HG02973 (cell line): ENCODE measurements around the gene PLEKHA3.
"Not testable (repeated sequence)": the region's sequence is repeated elsewhere in the genome, so short reads cannot be mapped to it uniquely, and the experiment has no call there.

Experiments used
- ATAC-seq: cut with Tn5 transposase; IDR thresholded peaks from one replicate; pipeline ENCODE4 v1.9.1; 2021; ENCODE audit warnings: moderate library complexity; ENCODE audit not compliant: unreplicated experiment

Gene PLEKHA3

DNA sequence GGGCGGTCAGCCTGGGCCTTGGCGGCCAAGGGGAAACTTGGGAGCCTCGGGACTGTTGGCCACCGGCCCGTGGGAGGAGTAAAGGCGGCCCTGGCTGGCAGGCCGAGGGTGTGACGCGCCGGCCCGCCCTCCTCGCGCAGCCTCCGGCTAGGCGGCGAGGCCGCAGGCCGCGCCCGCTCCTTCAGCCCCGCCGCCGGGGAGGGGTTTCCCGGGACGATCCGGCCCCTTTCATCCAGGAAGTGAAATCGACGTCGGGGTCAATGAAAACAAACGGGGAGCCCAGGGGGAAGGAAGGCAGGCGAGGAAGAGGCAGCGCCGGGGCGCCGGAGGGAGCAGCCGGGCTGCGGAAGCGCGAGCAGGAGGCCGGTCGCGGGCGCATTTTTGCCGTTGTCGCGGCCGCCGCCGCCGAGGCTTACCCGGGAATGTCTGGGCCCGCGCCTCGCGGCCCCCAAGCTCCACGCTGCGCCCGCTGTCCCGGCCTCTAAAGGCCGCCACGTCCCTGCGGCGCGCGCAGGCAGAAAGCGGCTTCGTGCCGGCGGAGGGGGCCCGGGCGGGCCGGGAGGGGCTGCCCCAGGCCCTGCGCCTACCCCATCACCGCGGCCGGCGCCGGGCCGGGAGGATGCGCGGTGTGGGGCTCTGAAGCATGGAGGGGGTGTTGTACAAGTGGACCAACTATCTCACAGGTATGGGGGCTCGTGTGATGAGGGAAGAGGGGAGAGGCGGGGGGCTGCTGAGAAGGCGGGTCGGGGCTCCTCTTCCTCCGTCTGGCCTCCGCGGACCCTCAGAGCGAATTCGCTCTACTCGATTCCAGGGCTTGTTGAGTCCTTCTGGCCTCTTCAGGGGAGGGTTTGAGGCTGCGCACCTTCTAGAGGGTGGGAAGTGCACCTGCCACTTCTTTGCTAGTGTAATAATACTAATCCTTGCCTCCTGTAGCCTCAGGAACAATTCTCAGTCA is at the start of gene PLEKHA3:
Gene PLEKHA3 (plus strand): TSS at position 231 of the 955 bp plus-strand sequence. CDS start 413 bp downstream, at position 644.
- peak; percentile 51 for ATAC-seq

DNA sequence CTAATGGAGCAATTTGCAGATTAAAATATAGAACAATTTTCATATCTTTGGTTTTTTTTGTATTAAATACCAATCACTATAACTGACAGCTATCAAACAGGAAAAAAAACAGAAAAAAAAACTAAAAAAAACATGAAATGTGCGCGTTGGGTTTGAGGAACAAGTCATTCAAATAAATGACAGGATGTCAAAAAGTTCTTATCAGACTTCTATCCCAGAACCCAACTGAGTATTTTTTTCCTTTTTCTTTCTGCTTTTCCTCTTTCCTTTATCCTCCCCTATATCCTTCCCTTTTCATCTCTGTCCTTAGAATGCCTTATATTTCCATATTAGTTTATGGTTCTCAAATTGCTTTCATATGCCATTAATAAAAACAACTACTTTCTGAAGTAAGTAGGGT is 43.6 kb upstream of the PLEKHA3 start:
- ATAC-seq, result no peak

DNA sequence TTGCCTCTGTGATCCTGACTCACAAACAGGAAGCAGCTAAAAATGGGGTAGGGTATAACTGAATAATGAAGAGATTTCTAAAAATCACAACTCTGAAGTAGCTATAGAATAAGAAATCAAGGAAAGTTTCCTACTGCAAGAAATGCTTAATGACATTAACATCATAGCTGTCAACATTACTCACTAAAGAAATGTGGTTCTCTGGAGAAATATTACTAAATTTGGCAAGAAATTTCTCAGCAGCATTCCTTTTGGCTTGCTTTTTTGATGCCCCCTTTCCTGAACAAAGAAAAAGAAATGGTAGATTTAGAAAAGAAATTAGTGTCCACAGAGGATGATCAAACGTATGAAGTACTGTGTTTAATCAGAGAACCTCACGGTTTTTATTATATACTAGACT is 38.8 kb upstream of the PLEKHA3 start:
- no peak for ATAC-seq

DNA sequence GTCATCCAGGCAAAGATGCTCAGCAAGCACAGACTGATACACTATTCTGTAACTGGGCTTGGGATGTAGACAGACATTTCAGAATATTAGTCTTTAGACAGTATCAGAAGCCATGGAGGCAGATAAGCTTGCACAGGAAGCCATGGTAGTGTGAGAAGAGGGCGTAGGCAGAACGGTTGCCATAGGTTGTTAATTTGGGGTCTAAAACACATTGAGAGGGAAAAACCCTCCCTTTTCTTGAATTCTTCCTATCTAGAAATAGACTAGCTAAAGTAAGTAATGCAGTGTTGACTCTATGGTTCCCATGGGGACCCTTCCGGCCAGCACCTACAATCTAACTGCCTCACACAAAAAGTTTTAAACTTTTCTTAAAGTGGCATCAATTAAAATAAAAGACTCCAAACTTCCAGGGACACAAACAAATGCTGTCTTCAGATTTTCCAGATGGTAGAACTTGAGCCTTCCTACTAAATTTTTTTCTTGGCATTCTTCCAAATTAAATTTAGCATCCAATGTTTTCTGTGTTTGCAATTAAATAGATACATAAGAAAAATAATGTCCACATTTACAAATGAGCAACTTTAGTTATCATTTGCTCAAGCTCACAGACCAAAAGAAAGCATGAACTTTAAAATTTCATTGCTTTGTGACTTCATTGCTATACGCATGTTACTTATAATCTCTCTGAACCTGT is 31.1 kb upstream of the PLEKHA3 start:
- ATAC-seq, result no peak

DNA sequence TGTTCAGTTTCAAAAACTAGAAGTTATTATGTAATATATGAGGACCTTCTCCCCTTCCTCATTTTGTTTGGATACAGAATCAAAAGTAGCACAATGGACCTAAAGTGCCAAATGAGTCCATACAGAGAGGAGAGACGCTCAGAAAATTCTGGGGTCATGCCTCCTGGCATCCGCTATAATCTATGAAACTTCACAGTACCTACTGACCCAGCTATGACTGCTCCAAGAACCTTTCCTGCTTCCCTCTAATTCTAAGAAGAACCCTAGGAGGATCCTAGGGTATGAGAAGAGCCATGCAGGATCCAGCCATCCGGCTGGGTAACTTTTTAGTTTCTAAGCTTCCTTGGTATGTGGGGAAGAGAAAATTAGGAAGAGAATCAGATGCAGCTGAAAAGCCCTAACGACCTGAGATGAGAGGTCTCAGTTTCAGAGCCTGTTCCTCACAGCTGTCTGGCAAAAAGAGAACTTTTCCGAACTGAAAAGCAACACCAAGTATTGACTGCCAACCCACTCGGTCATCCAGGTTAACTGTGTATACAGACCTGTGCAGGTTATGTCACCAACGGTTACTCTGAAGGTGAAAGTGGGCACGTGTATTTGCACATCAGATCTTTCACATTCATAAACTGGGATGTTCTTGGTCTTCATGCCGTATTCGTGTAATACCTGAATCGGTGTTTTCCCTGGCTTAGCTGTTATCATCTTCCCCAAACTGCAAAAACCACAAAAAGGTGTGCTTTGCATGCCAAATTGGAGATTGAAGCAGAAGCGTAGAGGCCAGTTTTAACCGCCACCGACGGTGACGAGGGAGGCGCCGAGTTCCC is 30.3 kb upstream of the PLEKHA3 start:
- no peak for ATAC-seq

DNA sequence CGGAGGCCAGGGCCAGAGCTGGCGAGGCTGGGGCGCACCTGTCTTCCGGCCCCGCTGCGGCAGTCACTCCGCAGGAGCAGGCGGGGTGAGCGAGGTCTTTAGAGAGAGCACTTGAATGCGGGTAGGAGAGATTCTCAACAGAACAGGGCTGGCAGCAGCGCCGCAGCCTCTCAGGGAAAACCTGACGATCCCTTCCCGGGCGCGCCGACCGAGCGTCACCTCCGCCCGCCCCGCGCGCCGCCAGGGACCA is 29.8 kb upstream of the PLEKHA3 start:
- ATAC-seq, result peak; percentile 53

DNA sequence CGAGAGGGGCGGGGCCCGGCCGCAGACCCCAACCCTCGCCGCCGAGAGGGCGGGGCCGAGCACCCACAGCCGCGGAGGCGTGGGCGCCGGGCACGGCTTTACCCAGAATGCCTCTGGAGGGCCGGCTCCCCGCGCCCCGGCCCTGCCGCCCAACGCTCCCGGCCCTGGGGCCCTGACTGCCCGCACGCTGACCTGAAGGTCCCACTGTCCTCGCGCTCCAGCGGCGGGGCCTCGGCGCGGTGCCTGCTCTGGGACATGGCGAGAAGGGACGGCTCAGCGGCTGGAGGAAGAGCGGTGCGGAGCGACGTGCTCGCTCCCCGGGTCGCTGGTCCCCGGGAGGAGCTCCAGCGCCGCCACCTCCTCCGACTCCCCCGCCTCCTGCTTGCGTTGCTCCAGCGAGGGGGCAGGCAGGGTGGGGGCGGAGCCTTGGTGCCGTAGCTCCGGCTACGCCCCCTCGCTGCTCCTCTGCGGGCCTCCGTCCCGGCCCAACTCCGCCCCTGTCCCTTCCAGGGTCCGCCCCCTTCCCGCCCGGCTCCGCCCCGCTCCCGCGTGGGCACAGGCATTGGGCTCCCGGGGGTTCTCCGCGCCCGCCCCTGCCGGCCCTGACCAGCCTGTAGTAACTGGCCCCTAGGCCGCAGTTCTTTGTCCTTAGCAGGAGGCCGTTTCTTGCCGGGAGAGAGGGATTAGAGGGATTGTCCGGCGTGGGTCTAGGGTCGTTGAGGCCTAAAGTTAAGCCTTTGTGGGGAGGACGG is 29.3 kb upstream of the PLEKHA3 start, which contains the start of the genes PJVK and PRKRA:
Gene PJVK (plus strand): TSS at position 605 of the 752 bp plus-strand sequence. CDS start 2,032 bp downstream, outside the sequence.
Gene PRKRA (minus strand): TSS at position 402 of the 752 bp plus-strand sequence. CDS start 145 bp downstream, at position 257.
- ATAC-seq, result peak; percentile 80

DNA sequence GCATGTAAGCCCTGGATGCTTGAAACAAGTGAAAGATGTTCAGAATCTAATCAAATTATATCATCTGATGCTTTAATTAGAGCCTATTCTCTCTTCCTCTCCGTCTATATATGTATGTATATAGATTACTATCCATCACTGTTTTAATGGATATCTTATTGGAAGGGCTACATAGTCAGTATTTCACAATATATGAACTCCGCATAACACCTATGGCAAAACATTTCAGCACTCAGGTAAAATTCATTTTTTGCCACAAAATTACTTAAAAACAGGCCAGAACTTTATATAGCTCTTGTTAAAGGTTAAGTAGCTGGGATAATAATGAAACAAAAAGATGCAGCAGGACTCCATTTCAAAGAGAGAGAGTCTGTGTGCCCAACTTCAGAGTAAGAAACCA is 27.9 kb upstream of the PLEKHA3 start:
- ATAC-seq, result no peak

DNA sequence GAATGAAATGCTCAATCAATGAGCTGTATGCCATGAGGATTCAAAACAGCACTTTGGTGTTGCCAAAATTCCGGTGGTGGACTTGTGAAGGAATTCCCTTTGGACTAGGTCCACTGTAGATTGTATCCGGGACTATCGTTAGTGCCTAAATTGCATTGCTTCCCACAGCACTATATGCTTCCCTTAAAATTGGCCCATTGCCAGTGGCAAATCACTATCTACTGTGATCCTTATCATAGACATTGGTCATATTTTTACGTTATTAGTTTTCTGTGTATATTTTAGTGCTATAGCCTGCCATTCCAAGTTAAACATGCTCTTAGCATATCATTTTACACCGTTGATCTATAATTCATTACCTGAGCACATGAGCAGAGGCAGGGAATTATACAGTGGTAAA is 27.4 kb upstream of the PLEKHA3 start:
- no peak for ATAC-seq

DNA sequence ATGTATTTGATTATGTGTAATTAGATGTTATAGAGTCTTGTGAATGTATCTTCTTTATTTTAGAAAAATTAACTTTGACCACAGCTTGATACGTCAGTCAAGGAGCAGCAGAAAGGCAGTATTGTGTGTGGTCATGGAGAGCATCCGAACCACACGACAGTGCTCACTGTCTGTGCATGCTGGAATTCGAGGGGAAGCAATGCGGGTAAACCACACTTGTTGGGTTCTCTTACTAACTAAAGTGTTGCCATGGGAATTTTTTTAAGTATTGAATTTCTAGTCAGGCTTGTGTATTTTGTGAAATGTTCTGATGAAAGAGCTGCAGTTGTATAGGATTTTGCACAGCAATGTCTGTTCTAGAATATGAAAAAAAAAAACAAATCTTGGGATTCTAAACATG is 24.3 kb upstream of the PLEKHA3 start:
- no peak for ATAC-seq

DNA sequence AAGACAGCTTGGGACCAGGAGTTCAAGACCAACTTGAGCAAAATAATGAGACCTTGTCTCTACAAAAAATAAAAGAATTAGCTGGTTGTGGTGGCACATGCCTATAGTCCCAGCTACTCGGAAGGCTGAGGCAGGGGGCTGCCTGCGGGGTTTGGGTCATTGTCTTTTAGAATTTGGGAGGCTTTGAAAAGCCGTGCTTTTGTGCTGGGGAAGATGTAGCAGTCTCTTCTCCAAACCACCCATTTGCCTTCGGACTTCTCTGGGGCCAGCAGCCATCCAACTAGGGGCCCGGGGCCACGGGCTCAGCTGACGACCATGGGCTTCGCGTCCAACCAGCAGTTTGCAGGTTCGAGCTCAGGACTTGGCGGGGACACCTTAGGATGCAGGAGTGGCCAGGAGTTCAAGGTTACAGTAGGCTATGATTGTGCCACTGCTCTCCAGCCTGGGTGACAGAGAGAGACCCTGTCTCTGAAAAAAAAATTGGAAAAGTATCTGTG is 22.8 kb upstream of the PLEKHA3 start:
- ATAC-seq, result no peak

DNA sequence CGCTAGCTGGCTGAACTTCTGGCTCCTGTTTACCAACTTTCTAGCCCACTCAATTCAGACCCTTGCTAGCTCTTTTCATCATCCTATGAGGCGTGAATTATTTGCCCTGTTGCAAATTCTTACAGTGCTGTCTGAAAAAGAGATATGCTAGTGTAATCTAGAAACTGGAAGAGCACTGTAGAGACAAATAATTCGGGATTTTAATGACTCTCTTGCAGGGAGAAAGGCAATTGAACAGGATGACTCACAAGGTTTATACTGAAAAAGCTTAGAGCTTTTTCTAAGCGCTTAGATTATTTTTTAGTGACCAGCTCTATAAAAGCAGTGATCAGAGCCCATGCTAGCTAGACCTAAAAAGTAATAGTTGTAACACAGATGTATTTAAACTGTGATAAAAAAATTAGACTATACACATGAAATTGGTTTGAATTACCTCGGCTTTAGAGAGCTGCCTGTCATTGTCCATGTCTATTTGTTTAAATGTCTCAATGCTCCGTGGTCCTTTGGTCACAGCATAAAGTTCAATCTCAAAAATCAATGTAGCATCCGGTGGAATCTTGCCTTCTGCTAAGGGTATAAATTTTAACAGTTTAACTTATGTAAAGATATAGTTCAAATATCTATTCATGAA is 10.9 kb upstream of the PLEKHA3 start:
- no peak for ATAC-seq

DNA sequence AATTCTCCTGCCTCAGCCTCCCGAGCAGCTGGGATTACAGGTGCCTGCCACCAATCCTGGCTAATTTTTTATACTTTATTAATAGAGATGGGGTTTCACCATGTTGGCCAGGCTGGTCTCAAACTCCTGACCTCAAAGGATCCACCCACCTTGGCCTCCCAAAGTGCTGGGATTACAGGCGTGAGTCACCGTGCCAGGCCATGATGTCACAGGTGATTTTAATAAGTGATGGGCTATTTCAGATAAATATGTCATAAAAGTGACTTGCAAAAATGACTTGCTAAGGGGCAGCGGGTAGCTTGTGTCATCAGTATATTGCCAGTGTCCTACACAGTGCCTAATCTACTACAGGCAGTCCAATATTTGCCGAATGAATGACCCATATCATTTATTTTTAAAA is 8.9 kb upstream of the PLEKHA3 start:
- ATAC-seq, result not testable (repeated sequence)

DNA sequence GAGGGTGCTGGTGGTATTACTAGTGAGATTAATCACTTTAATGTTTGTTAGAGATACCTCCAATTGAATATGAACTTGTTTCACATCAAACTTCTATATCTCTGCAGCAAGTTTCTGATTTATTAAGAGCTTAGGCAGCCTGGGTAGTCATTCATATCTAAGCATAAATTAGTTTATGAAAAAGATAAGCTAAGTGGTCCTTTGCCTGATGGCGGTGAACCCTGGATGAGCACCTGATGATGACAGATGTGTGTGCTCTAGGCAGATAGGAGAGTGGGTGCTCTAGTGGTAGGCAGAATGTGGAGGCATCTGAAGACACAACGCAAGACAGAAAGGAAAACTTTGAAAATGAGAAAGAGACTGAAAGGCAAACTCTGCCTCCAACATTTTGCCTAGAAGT is 6.9 kb upstream of the PLEKHA3 start:
- ATAC-seq, result no peak

DNA sequence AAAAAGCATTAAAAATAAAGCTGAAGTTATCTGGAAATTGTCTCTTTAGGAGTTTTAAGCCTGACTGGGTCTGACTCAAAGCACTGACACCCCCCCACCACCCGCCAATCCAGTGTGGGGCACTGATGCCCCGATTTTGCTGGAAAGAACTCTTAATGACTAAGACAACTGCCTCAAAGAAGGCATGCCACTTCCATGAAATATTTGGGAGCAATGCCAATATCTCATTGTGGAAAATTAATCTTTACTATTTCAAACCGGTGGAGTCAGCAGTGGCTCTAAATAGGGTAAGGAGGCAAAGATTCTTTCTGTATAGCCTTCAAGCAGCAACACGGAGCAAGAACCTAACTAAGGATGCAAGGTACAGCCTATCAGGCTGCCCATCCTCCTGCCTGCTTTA is 6.3 kb upstream of the PLEKHA3 start:
- no peak for ATAC-seq

DNA sequence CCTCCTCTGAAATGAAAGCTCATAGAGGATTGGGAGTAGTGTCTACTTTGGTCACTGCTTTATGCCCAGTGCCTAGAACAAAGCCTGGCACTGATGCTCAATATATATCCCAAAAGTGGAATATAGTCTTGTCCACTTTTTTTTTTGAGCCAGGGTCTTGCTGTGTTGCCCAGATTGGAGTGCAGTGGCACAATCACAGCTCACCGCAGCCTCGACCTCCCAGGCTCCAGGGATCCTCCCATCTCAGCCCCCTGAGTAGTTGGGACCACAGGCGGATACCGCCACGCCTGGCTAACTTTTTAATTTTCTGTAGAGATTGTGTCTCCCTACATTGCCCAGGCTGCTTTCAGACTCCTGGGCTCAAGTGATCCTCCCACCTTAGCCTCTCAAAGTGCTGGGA is 5.7 kb upstream of the PLEKHA3 start:
- no peak for ATAC-seq

DNA sequence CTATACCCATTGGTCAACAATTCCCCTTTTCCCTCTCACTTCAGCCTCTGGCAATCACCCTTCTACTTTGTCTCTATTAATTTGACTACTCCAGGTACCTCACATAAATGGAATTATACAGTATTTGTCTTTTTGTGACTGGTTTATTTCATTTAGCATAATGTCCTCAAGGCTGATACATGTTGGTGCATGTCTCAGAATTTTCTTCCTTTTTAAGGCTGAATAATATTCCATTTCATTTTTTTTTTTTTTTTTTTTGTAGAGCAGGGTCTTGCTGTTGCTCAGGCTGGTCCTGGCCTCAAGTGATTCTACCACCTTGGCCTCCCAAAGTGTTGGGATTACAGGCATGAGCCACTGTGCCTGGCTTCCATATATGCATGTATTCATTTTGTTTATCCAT is 3.8 kb upstream of the PLEKHA3 start:
- ATAC-seq, result no peak

DNA sequence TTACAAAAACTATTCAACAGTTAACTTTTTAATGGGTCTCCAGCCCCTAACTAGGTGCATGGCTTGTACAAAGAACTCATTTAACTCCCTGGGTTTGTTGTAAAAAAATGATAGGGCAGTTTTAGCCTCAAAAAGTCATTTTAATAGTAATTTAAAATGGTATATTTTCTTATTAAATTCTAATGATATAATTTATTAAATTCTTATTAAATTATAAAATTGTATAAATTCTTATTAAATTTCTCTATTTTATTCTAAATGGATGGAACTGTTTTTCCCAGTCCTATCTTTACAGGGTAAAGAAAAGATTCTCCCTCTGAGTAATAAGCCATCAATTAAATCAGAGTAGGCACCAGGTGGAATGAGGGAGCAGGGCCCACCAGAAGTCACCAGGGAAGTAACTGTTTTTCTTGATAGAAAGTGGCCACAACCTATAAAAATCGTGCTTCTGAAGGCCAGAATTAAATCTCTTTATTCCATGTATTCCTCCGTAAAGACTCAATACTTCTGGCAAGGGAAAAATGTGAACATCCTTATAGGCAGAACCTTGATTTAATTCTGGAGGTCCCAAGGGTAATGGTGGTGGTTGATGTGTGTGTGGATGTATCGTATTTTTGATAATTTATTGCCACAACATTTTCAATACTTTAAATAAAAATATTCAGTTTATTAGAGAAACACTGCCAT is 2.7 kb upstream of the PLEKHA3 start:
- no peak for ATAC-seq

DNA sequence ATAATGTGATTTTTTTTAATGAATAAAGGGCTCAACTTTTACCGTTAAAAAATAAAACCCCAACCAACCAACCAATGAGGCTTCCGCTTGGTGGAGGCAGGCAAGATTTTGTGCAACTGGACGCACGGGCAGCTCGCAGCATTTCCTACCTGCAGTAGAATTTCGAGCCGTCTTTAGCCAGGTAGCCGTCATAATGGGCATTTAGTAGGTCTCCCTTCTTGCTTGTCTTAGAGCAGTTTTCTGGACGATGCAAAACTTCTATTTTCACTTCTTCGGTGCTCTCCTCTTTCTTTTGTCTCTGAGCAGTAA is 2.2 kb upstream of the PLEKHA3 start:
- no peak for ATAC-seq
